NCI-H1694 treated with DMSO at 0.1 percent for 48 hours (cell line): ENCODE measurements around the gene YWHAQ.
A peak's percentile ranks its signal among the peaks of the same experiment; 100 is the strongest.

Source experiments
- DNase-seq: peaks from one replicate; lab custom pipeline; 2025; lab: John Stamatoyannopoulos, UW

YWHAQ gene

GRCh38 chr2:9655441-9656269 lies 24.9 kb upstream of the YWHAQ start:
- no peak for DNase-seq

- DNase-seq: no peak
Measured at GRCh38 chr2:9654452-9655100, 23.8 kb upstream of the YWHAQ start.

GRCh38 chr2:9653485-9654271 lies 22.9 kb upstream of the YWHAQ start:
- DNase-seq: no peak

- DNase-seq: no peak
Measured at GRCh38 chr2:9652898-9653479, 22.2 kb upstream of the YWHAQ start.

- DNase-seq: no peak
Measured at GRCh38 chr2:9652267-9652666, 21.5 kb upstream of the YWHAQ start.

- DNase-seq: no peak
Measured at GRCh38 chr2:9650119-9650821, 19.5 kb upstream of the YWHAQ start.

- no peak for DNase-seq
Measured at GRCh38 chr2:9649261-9649660, 18.5 kb upstream of the YWHAQ start.

GRCh38 chr2:9648821-9649220 lies 18.0 kb upstream of the YWHAQ start:
- peak; percentile 44 for DNase-seq

- no peak for DNase-seq
Measured at GRCh38 chr2:9647884-9648283, 17.1 kb upstream of the YWHAQ start.

GRCh38 chr2:9646196-9647030 lies 15.6 kb upstream of the YWHAQ start:
- DNase-seq: no peak

GRCh38 chr2:9644603-9645002 lies 13.8 kb upstream of the YWHAQ start:
- DNase-seq: no peak

- DNase-seq: no peak
Measured at GRCh38 chr2:9644021-9644420, 13.2 kb upstream of the YWHAQ start.

- no peak for DNase-seq
Measured at GRCh38 chr2:9641641-9642040, 10.8 kb upstream of the YWHAQ start.

GRCh38 chr2:9640403-9641104 lies 9.8 kb upstream of the YWHAQ start:
- DNase-seq: no peak

GRCh38 chr2:9639740-9640343 lies 9.0 kb upstream of the YWHAQ start:
- no peak for DNase-seq

- DNase-seq: no peak
Measured at GRCh38 chr2:9639000-9639602, 8.3 kb upstream of the YWHAQ start.

- DNase-seq: no peak
Measured at GRCh38 chr2:9638532-9638931, 7.7 kb upstream of the YWHAQ start.

- DNase-seq: no peak
Measured at GRCh38 chr2:9637330-9637729, 6.5 kb upstream of the YWHAQ start.

GRCh38 chr2:9634133-9634532 lies 3.3 kb upstream of the YWHAQ start:
- DNase-seq: no peak
